ENCODE data around the gene CREBBP. TPM values are rescaled to one million over a fixed set of nuclear protein-coding genes. Genes with fewer than 3 reads are reported as not detected.

CREBBP gene
- total RNA-seq, 1 experiment from 2014 or later = 79.1 TPM

- Histone ChIP-seq H3K4me2 (ENCODE audit: insufficient read depth, insufficient read length, low read length) (no peak overlapping the region), H3K18ac (ENCODE audit: insufficient read length, low read depth, low read length) (no peak overlapping the region), H3T11ph (ENCODE audit: low read length) (no peak overlapping the region), H3K27me3 (ENCODE audit: insufficient read depth, low read length) (no peaks in the 10 kb centered on the region), H3K23me2 (ENCODE audit: insufficient read length, low read depth, low read length, poor library complexity, severe bottlenecking) (no peaks in the 10 kb centered on the region), H4K5ac (ENCODE audit: insufficient read length, low read depth, low read length) (no peak overlapping the region), H2BK20ac (ENCODE audit: low read depth, low read length, poor library complexity, severe bottlenecking) (no peak overlapping the region), H3K79me2 (ENCODE audit: insufficient read depth, low read length) (no peaks in the 10 kb centered on the region), H3K27ac (ENCODE audit: insufficient read length, low read depth, low read length) (no peak overlapping the region), H2AFZ (ENCODE audit: low read length) (no peak overlapping the region), H2BK12ac (ENCODE audit: insufficient read length, low read depth, low read length) (no peak overlapping the region), H3K56ac (ENCODE audit: insufficient read length, low read depth, low read length) (no peak overlapping the region), H4K20me1 (ENCODE audit: control insufficient read depth, insufficient read depth, insufficient read length) (no peaks in the 10 kb centered on the region), H2BK120ac (ENCODE audit: low read depth, low read length, poor library complexity, severe bottlenecking) (no peak overlapping the region), H3K9ac (ENCODE audit: extremely low read depth, insufficient read length, low read length) (no peak overlapping the region), H3K4ac (ENCODE audit: low read depth, low read length) (no peak overlapping the region), H2BK5ac (ENCODE audit: insufficient read length, low read length) (no peak overlapping the region), H4K91ac (ENCODE audit: insufficient read length, low read depth, low read length) (no peak overlapping the region), H2AK5ac (ENCODE audit: insufficient read length, low read length) (no peak overlapping the region), H3K79me1 (ENCODE audit: insufficient read depth, low read depth, low read length, poor library complexity, severe bottlenecking) (no peaks in the 10 kb centered on the region), H3K23ac (ENCODE audit: insufficient read length, low read depth, low read length) (no peak overlapping the region), H4K8ac (replicated peaks; ENCODE audit: insufficient read length, low read depth, low read length) (no peak overlapping the region), H3K9me3 (ENCODE audit: control insufficient read depth, low read depth, low read length) (no peaks in the 10 kb centered on the region), H3K14ac (ENCODE audit: insufficient read depth, low read length) (no peak overlapping the region), H2BK15ac (ENCODE audit: low read depth, low read length) (no peak overlapping the region), H3K4me1 (ENCODE audit: insufficient read depth, low read length) (no peaks in the 10 kb centered on the region)
- TF ChIP-seq CTCF (conservative IDR thresholded peaks at IDR 0.05) = no peak
- no CpG with 5 or more reads among the region's 3 CpGs for WGBS (ENCODE audit: extremely low coverage, insufficient read length, low lambda C conversion rate)
- Mint-ChIP-seq H3K4me1 (no peaks in the 10 kb centered on the region), H3K36me3 (ENCODE audit: insufficient read depth in 1 of 3, low read depth in 3 of 3) (peaks cover 6 to 51% (median 36%) of the 10 kb centered on the region in 3 experiments; a peak in 6 of 7 replicates), H3K9me3 (no peaks in the 10 kb centered on the region), H3K27ac (no peak overlapping the region), H3K4me3 (no peak overlapping the region), H3K27me3 (ENCODE audit: low read depth) (no peaks in the 10 kb centered on the region)
- DNase-seq = no peak
These were observed 97.0 kb downstream of the CREBBP start for GRCh38 chr16:3783516-3783915.

Measured in H9 (cell line).